H1 (cell line): ENCODE data around the gene TTC23. TPM values are rescaled to one million over a fixed set of nuclear protein-coding genes. Genes with fewer than 3 reads are reported as not detected.

Experiments used
- CTCF ChIA-PET: fragments of 300-600 bp; sonication (Branson Sonifier 250); formaldehyde crosslinking; loops from one replicate; lab custom pipeline; 2021; ENCODE audit not compliant: partially characterized antibody; lab: Charles Lee
- POLR2A ChIA-PET: fragments of 300-600 bp; sonication (Branson Sonifier 250); formaldehyde crosslinking; loops from one replicate; lab custom pipeline; 2021; ENCODE audit warnings: inconsistent platforms; ENCODE audit not compliant: partially characterized antibody; lab: Charles Lee
- DNase-seq, 2 experiments: peaks; one replicate each; pipeline versions ENCODE4 v3.0.0 to v3.0.0-alpha.2; 2010 to 2022; ENCODE audit warnings: low spot score in 2 of 2, low read depth in 1 of 2, mixed read lengths in 1 of 2
- FAIRE-seq: peaks from 2 replicates; lab custom pipeline; 2011; peaks lifted over from hg19 to GRCh38; lab: Jason Lieb, UNC
- H2AFZ ChIP-seq: 2 replicates; pipeline ENCODE4 v1.8.1; 2012; ENCODE audit warnings: low read length, inconsistent platforms
- H2AK5ac ChIP-seq: 2 replicates; pipeline ENCODE4 v1.6.1; 2013; ENCODE audit warnings: low read depth, low read length
- H2BK120ac ChIP-seq: replicated peaks from 2 replicates; pipeline ENCODE3; 2013; ENCODE audit warnings: low read depth, low read length, inconsistent platforms
- H2BK12ac ChIP-seq: 2 replicates; pipeline ENCODE4 v1.6.1; 2013; ENCODE audit warnings: low read depth, low read length
- H2BK15ac ChIP-seq: 2 replicates; pipeline ENCODE4 v1.6.1; 2013; ENCODE audit warnings: low read length
- H2BK20ac ChIP-seq: 2 replicates; pipeline ENCODE4 v1.6.1; 2013; ENCODE audit warnings: low read length
- H2BK5ac ChIP-seq: 2 replicates; pipeline ENCODE4 v1.6.1; 2013; ENCODE audit warnings: low read depth, low read length
- H3K14ac ChIP-seq: 2 replicates; pipeline ENCODE4 v1.6.1; 2013; ENCODE audit warnings: inconsistent platforms; ENCODE audit not compliant: insufficient read length
- H3K18ac ChIP-seq: 2 replicates; pipeline ENCODE4 v1.6.1; 2013; ENCODE audit warnings: low read length; ENCODE audit errors: extremely low read depth
- H3K23ac ChIP-seq: 2 replicates; pipeline ENCODE4 v1.6.1; 2013; ENCODE audit warnings: inconsistent platforms; ENCODE audit not compliant: insufficient read length
- H3K23me2 ChIP-seq: 2 replicates; pipeline ENCODE4 v1.6.1; 2013; ENCODE audit warnings: low read depth, low read length
- H3K27ac ChIP-seq: 2 replicates; pipeline ENCODE4 v1.6.1; 2011; ENCODE audit warnings: low read depth, low read length, inconsistent platforms
- H3K27me3 ChIP-seq, 4 experiments: replicated peaks in 1 of 4; 1 replicate in 1 of 4; 2 replicates in 3 of 4; pipeline versions ENCODE4 v1.6.1 to v1.8.1; 2011 to 2013; ENCODE audit warnings: low read length in 3 of 4, mild to moderate bottlenecking in 3 of 4, inconsistent platforms in 2 of 4, mixed read lengths in 2 of 4, moderate library complexity in 1 of 4; ENCODE audit not compliant: control insufficient read depth in 3 of 4, insufficient read depth in 3 of 4; ENCODE audit errors: extremely low read depth in 1 of 4
- H3K36me3 ChIP-seq, 4 experiments: 2 replicates each; pipeline versions ENCODE4 v1.6.1 to v1.8.1; 2011 to 2013; ENCODE audit warnings: mild to moderate bottlenecking in 4 of 4, low read length in 3 of 4, moderate library complexity in 2 of 4, control low read depth in 1 of 4, inconsistent platforms in 1 of 4; ENCODE audit not compliant: insufficient read depth in 4 of 4, control insufficient read depth in 2 of 4
- H3K4ac ChIP-seq: replicated peaks from 2 replicates; pipeline ENCODE3; 2013; ENCODE audit warnings: low read length, low read depth, mixed read lengths, inconsistent platforms; ENCODE audit not compliant: insufficient read length
- H3K4me1 ChIP-seq, 4 experiments: replicated peaks in 1 of 4; 1 replicate in 1 of 4; 2 replicates in 3 of 4; pipeline versions ENCODE4 v1.6.1 to v1.8.1; 2011 to 2013; ENCODE audit warnings: low read length in 3 of 4, inconsistent platforms in 2 of 4, mixed read lengths in 1 of 4; ENCODE audit not compliant: insufficient read depth in 4 of 4, control insufficient read depth in 3 of 4
- H3K4me2 ChIP-seq, 2 experiments: 2 replicates each; pipeline versions ENCODE4 v1.6.1 to v1.8.1; 2011 to 2013; ENCODE audit warnings: low read depth in 2 of 2, low read length in 2 of 2, control low read depth in 1 of 2, inconsistent platforms in 1 of 2, mild to moderate bottlenecking in 1 of 2; ENCODE audit not compliant: insufficient read depth in 1 of 2
- H3K4me3 ChIP-seq, 4 experiments: fragments of 200-600, 300-600 bp in 1 of 4; sonication (generic), shearing (Covaris generic), sonication (Bioruptor Twin) in 1 of 4; 2 replicates each; pipeline versions ENCODE4 v1.5.1 to v1.8.1; 2011 to 2016; ENCODE audit warnings: low read length in 4 of 4, low read depth in 3 of 4, control low read depth in 2 of 4, inconsistent platforms in 2 of 4, mild to moderate bottlenecking in 2 of 4, mixed read lengths in 1 of 4, moderate library complexity in 1 of 4; ENCODE audit not compliant: insufficient read depth in 2 of 4; ENCODE audit errors: extremely low read depth in 1 of 4
- H3K56ac ChIP-seq: replicated peaks from 2 replicates; pipeline ENCODE3; 2013; ENCODE audit warnings: low read depth, mild to moderate bottlenecking, mixed read lengths, low read length, inconsistent platforms; ENCODE audit not compliant: insufficient read length
- H3K79me1 ChIP-seq: 2 replicates; pipeline ENCODE4 v1.6.1; 2013; ENCODE audit warnings: low read depth, low read length, control low read depth
- H3K79me2 ChIP-seq, 2 experiments: 2 replicates each; pipeline versions ENCODE4 v1.6.1 to v1.8.1; 2012 to 2013; ENCODE audit warnings: low read length in 2 of 2, mild to moderate bottlenecking in 2 of 2, inconsistent platforms in 1 of 2; ENCODE audit not compliant: insufficient read depth in 2 of 2, control insufficient read depth in 1 of 2
- H3K9ac ChIP-seq, 4 experiments: replicated peaks in 1 of 4; 1 replicate in 1 of 4; 2 replicates in 3 of 4; pipeline versions ENCODE4 v1.6.1 to v1.8.1; 2011 to 2013; ENCODE audit warnings: low read depth in 3 of 4, low read length in 3 of 4, control low read depth in 2 of 4, mild to moderate bottlenecking in 2 of 4, moderate library complexity in 2 of 4, inconsistent platforms in 1 of 4; ENCODE audit errors: extremely low read depth in 1 of 4
- H3K9me3 ChIP-seq, 2 experiments: 2 replicates each; pipeline versions ENCODE4 v1.6.1 to v1.8.1; 2012 to 2013; ENCODE audit warnings: mild to moderate bottlenecking in 2 of 2, moderate library complexity in 2 of 2, control low read depth in 1 of 2, inconsistent platforms in 1 of 2, low read depth in 1 of 2, low read length in 1 of 2, mixed read lengths in 1 of 2; ENCODE audit not compliant: insufficient read depth in 2 of 2
- H4K20me1 ChIP-seq, 2 experiments: replicated peaks in 1 of 2; 2 replicates each; pipeline versions ENCODE3 to v1.8.1; 2011 to 2013; ENCODE audit warnings: inconsistent platforms in 2 of 2, low read length in 2 of 2, mild to moderate bottlenecking in 1 of 2; ENCODE audit not compliant: insufficient read depth in 2 of 2, control insufficient read depth in 1 of 2
- H4K5ac ChIP-seq: 2 replicates; pipeline ENCODE4 v1.6.1; 2013; ENCODE audit warnings: low read length, low read depth, mixed read lengths, inconsistent platforms; ENCODE audit not compliant: insufficient read length
- H4K8ac ChIP-seq: 2 replicates; pipeline ENCODE4 v1.8.0; 2013; ENCODE audit warnings: mild to moderate bottlenecking, moderate library complexity, low read length, inconsistent platforms; ENCODE audit not compliant: insufficient read depth; ENCODE audit errors: extremely low read depth
- H4K91ac ChIP-seq: replicated peaks from 2 replicates; pipeline ENCODE3; 2013; ENCODE audit warnings: low read length, mixed read lengths, inconsistent platforms; ENCODE audit not compliant: insufficient read length
- CTCF ChIP-seq, 3 experiments: IDR thresholded peaks; 1 replicate in 2 of 3; 2 replicates in 1 of 3; pipeline versions ENCODE4 v1.5.1 to v1.6.1; 2011; ENCODE audit warnings: low read length in 3 of 3, mild to moderate bottlenecking in 3 of 3, inconsistent platforms in 2 of 3, low read depth in 1 of 3, moderate library complexity in 1 of 3; ENCODE audit not compliant: insufficient read depth in 1 of 3; ENCODE audit errors: control extremely low read depth in 1 of 3
- E2F6 ChIP-seq: IDR thresholded peaks from 2 replicates; pipeline ENCODE4 v1.6.1; 2012; ENCODE audit warnings: inconsistent platforms
- EGR1 ChIP-seq: IDR thresholded peaks from 2 replicates; pipeline ENCODE4 v1.6.1; 2011; ENCODE audit warnings: low read depth, low read length, borderline replicate concordance
- EZH2 ChIP-seq: fragments of 200-600 bp; sonication (generic); IDR thresholded peaks from 2 replicates; pipeline ENCODE4 v1.7.1; 2012; ENCODE audit warnings: low read depth, mild to moderate bottlenecking, moderate library complexity, low read length, inconsistent platforms; ENCODE audit not compliant: severe bottlenecking
- NRF1 ChIP-seq: IDR thresholded peaks from 2 replicates; pipeline ENCODE4 v1.6.1; 2011; ENCODE audit warnings: mild to moderate bottlenecking, low read depth, low read length, improper control_type of control experiment
- RAD21 ChIP-seq, 2 experiments: IDR thresholded peaks in 1 of 2; conservative IDR thresholded peaks in 1 of 2; 2 replicates each; pipeline ENCODE4 v1.6.1; 2011; ENCODE audit warnings: low read depth in 2 of 2, low read length in 2 of 2, improper control_type of control experiment in 1 of 2, inconsistent platforms in 1 of 2, mild to moderate bottlenecking in 1 of 2, moderate library complexity in 1 of 2
- WGBS, 2 experiments: shearing (Covaris generic) in 1 of 2; methylation state at CpG; one replicate each; pipeline versions ENCODE4 v1.1.6 to v1.1.7; 2013 to 2015; ENCODE audit warnings: low lambda C conversion rate in 2 of 2, mixed read lengths in 2 of 2, inconsistent platforms in 1 of 2, low coverage in 1 of 2, missing lambda C conversion rate in 1 of 2; ENCODE audit not compliant: insufficient replicate concordance in 2 of 2, insufficient coverage in 1 of 2, insufficient read length in 1 of 2; ENCODE audit errors: extremely low coverage in 1 of 2, missing lambda C conversion rate in 1 of 2; 5-methylcytosine and 5-hydroxymethylcytosine counted together
- polyA plus RNA-seq, 7 experiments: library from polyadenylated mRNA; depleted of rRNA in 3 of 7; stranded (reverse) in 5 of 7; unstranded in 2 of 7; fragments of >200 nt in 5 of 7; fragments of 200-250 nt in 2 of 7; gene quantifications; 1 replicate in 5 of 7; 2 replicates in 1 of 7; 4 replicates in 1 of 7; pipeline versions ENCODE4 v1.2.1 to v1.2.3, GENCODE V29; 2011 to 2013; ENCODE audit warnings: missing spikeins in 2 of 7, mixed read lengths in 2 of 7
- total RNA-seq: library from RNA; stranded (reverse); fragmentation: NEBNext Ultra II Directional; extraction: Animal tissue kit (Norgen Biotek cat#: 25700); gene quantifications from 2 replicates; pipeline ENCODE4 v1.2.1, GENCODE V29; 2021

TTC23 gene
- total and polyA plus RNA-seq, 2 of the 8 experiments (the other 6 are each of a cell fraction or from before 2014, with no cell fraction given): 4.8 to 23.0 TPM

DNA sequence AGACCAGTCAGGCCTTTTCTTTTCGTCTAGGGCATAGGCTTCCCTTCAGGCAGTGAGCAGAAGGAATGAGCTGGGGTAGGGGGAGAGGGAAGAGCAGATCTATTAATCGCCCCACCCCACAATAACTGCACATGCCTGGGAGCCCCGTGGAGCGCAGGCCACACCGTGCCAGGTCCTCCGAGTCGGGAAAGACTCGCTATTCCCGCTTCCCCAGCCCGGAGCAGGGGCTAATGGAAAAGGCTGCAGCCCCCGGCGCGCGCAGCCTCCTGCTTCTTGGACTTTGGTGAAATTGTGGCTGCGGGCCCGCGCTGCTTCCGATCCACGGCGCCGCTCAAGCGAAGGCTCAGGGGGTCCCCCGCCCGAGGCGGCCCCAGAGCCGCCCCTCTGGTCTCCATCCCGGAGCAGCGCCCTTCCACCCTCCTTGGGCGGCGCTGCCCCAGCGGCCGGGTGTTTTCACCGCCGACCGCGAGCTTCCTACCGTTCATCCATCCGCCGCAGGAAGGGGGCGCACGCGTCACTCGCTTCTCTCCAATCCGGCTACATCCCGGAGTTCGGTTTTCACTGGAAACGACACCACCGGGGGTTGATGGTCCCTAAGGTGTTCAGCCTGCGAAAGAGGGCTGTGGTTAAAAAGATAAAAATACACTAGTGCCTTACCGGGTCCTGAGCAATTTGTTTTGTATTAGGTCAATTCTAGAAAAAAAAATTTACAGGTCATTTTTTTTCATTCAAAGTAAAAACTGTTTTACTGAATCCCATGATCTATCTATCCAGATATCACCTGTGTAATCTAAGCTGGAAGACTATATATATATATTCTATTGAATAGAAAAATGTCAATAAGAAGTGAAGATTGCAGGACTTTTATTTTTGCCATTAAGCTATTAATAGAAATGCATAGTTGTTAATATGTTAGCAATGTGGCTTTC lies 148.9 kb downstream of the TTC23 start:
- Histone ChIP-seq H3K36me3 (no peaks in the 10 kb centered on the region), H3K56ac (no peak overlapping the region), H3K9me3 (no peaks in the 10 kb centered on the region), H4K5ac (no peak overlapping the region), H3K79me1 (no peaks in the 10 kb centered on the region), H3K14ac (no peak overlapping the region), H2BK12ac (no peak overlapping the region), H2BK120ac (no peak overlapping the region), H3K23me2 (peaks cover 6% of the 10 kb centered on the region; the same call in 1 of the 2 replicates), H3K27me3 (peaks cover 0 to 33% (median 25%) of the 10 kb centered on the region in 4 experiments; a peak in 6 of 7 replicates), H3K4me1 (peaks cover 0 to 3% (median 1%) of the 10 kb centered on the region in 4 experiments; a peak in 4 of 7 replicates), H2AK5ac (no peak overlapping the region), H3K23ac (no peak overlapping the region), H3K9ac (no peak overlapping the region), H4K20me1 (no peaks in the 10 kb centered on the region), H2AFZ (peak overlapping the region; percentile 68), H2BK20ac (no peak overlapping the region), H3K27ac (no peak overlapping the region), H3K18ac (no peak overlapping the region), H2BK15ac (no peak overlapping the region), H3K4me3 (peak overlapping the region; percentile 14 to 58 (median 46); a peak in 7 of 8 replicates), H2BK5ac (no peak overlapping the region), H3K79me2 (no peaks in the 10 kb centered on the region), H4K91ac (no peak overlapping the region), H3K4ac (no peak overlapping the region), H3K4me2 (peak overlapping the region; percentile 12 to 69; a peak in 3 of 4 replicates), H4K8ac (no peak overlapping the region)
- WGBS, 2 experiments: 7% methylated on average over 18 of the region's 50 CpGs; no CpG with 5 or more reads in 1 of the 2 experiments
- FAIRE-seq: no peak
- ChIA-PET CTCF (interaction anchor here (0.6 to 8.9 kb wide), 42 partner anchors 8 to 678 kb away, joined by 3 to 114 read pairs (median 4); no protein-coding TSS in a partner anchor), POLR2A (interaction anchor here (0.9 kb wide), 1 partner anchor 9 kb away, joined by 3 read pairs; no protein-coding TSS in a partner anchor)
- DNase-seq: peak in 1 of 2 experiments; percentile 93
- TF ChIP-seq E2F6: 0 out of 2 replicates have a peak, but pooled peaks have one; percentile 11
- no peak for TF ChIP-seq EGR1
- TF ChIP-seq RAD21 (IDR thresholded peaks at IDR 0.05 in 1 of 2, conservative IDR thresholded peaks at IDR 0.05 in 1 of 2; ENCODE audit: low read depth in 2 of 2, low read length in 2 of 2): peak; percentile 76 to 81
- TF ChIP-seq EZH2: peak; percentile 34
- TF ChIP-seq CTCF (IDR thresholded peaks at IDR 0.05; ENCODE audit: control extremely low read depth in 1 of 3, insufficient read depth in 1 of 3, low read depth in 1 of 3, low read length in 3 of 3): peak; percentile 87 to 90 (median 89)
- TF ChIP-seq NRF1: no peak
